Measurements from ENCODE around the gene RIC8A. TPM values are rescaled to one million over a fixed set of nuclear protein-coding genes. Genes with fewer than 3 reads are reported as not detected.

The RIC8A gene
- total and polyA plus RNA-seq, 4 donors: 12.5 to 49.6 (median 34.5) TPM

DNA sequence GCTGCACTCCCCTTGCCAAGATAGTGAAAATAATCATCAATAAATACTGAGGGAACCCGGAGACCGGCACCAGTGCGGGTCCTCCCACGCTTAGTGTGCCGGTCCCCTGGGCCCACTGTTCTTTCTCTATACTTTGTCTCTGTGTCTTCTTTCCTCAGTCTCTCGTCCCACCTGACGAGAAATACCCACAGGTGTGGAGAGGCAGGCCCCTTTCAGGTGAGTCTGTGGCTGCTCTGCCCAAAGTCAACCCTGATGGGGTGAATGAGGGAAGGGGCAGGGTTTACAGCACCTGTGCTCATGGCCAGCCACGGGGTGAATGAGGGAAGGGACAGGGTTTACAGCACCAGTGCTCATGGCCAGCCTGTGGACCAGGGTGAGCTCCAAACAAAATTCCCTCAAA, 5.0 kb upstream of the RIC8A start:
- no peak for DNase-seq (ENCODE audit: low spot score)
- peaks cover 5 to 28% (median 9%) of the 10 kb centered on the region in 4 donors for H3K36me3 ChIP-seq (ENCODE audit: control insufficient read depth in 4 of 4, insufficient read depth in 3 of 4, low read depth in 1 of 4, low read length in 3 of 4)
- WGBS: 85% methylated on average over 8 of the region's 8 CpGs

More for the DNA sequence above, 5.0 kb upstream of the RIC8A start:
- Histone ChIP-seq H3K27ac (ENCODE audit: low read depth in 1 of 2, low read length in 2 of 2) (no peak overlapping the region), H3K9ac (ENCODE audit: low read depth in 1 of 2, low read length in 2 of 2) (no peak overlapping the region), H3K4me1 (ENCODE audit: control insufficient read depth in 4 of 4, insufficient read depth in 4 of 4, low read length in 3 of 4) (peaks cover 3 to 18% (median 13%) of the 10 kb centered on the region in 4 donors), H3K27me3 (ENCODE audit: control insufficient read depth in 4 of 4, insufficient read depth in 4 of 4, low read length in 3 of 4) (no peaks in the 10 kb centered on the region), H3K4me3 (ENCODE audit: low read depth in 1 of 3, low read length in 3 of 3) (no peak overlapping the region), H3K9me3 (ENCODE audit: control insufficient read depth in 4 of 4, low read length in 3 of 4) (no peaks in the 10 kb centered on the region)
- no peak for TF ChIP-seq HNF4G (IDR thresholded peaks at IDR 0.05)
- TF ChIP-seq NR2F2 (IDR thresholded peaks at IDR 0.05): no peak
- no peak for TF ChIP-seq RXRA (IDR thresholded peaks at IDR 0.05)
- no peak for TF ChIP-seq JUND (IDR thresholded peaks at IDR 0.05)
- no peak for TF ChIP-seq FOXA2 (IDR thresholded peaks at IDR 0.05)
- TF ChIP-seq GABPA (IDR thresholded peaks at IDR 0.05 in 1 of 2, conservative IDR thresholded peaks at IDR 0.05 in 1 of 2): no peak
- no peak for TF ChIP-seq YY1 (IDR thresholded peaks at IDR 0.05)
- TF ChIP-seq, protein P1, sequence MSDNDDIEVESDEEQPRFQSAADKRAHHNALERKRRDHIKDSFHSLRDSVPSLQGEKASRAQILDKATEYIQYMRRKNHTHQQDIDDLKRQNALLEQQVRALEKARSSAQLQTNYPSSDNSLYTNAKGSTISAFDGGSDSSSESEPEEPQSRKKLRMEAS (IDR thresholded peaks at IDR 0.05): no peak
- no peak for TF ChIP-seq EGR1 (IDR thresholded peaks at IDR 0.05; ENCODE audit: low read depth in 2 of 2)
- TF ChIP-seq, protein P2, sequence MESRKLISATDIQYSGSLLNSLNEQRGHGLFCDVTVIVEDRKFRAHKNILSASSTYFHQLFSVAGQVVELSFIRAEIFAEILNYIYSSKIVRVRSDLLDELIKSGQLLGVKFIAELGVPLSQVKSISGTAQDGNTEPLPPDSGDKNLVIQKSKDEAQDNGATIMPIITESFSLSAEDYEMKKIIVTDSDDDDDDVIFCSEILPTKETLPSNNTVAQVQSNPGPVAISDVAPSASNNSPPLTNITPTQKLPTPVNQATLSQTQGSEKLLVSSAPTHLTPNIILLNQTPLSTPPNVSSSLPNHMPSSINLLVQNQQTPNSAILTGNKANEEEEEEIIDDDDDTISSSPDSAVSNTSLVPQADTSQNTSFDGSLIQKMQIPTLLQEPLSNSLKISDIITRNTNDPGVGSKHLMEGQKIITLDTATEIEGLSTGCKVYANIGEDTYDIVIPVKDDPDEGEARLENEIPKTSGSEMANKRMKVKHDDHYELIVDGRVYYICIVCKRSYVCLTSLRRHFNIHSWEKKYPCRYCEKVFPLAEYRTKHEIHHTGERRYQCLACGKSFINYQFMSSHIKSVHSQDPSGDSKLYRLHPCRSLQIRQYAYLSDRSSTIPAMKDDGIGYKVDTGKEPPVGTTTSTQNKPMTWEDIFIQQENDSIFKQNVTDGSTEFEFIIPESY (IDR thresholded peaks at IDR 0.05): no peak
- TF ChIP-seq, protein P3, sequence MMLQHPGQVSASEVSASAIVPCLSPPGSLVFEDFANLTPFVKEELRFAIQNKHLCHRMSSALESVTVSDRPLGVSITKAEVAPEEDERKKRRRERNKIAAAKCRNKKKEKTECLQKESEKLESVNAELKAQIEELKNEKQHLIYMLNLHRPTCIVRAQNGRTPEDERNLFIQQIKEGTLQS (IDR thresholded peaks at IDR 0.05): no peak
- no peak for TF ChIP-seq FOXA1 (IDR thresholded peaks at IDR 0.05)
- TF ChIP-seq, protein P4, sequence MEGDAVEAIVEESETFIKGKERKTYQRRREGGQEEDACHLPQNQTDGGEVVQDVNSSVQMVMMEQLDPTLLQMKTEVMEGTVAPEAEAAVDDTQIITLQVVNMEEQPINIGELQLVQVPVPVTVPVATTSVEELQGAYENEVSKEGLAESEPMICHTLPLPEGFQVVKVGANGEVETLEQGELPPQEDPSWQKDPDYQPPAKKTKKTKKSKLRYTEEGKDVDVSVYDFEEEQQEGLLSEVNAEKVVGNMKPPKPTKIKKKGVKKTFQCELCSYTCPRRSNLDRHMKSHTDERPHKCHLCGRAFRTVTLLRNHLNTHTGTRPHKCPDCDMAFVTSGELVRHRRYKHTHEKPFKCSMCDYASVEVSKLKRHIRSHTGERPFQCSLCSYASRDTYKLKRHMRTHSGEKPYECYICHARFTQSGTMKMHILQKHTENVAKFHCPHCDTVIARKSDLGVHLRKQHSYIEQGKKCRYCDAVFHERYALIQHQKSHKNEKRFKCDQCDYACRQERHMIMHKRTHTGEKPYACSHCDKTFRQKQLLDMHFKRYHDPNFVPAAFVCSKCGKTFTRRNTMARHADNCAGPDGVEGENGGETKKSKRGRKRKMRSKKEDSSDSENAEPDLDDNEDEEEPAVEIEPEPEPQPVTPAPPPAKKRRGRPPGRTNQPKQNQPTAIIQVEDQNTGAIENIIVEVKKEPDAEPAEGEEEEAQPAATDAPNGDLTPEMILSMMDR (IDR thresholded peaks at IDR 0.05; ENCODE audit: low read depth, low read length, missing input control): no peak
- TF ChIP-seq SP1 (IDR thresholded peaks at IDR 0.05): no peak
- no peak for TF ChIP-seq HNF4A (conservative IDR thresholded peaks at IDR 0.05)
- TF ChIP-seq RAD21 (IDR thresholded peaks at IDR 0.05): no peak
- TF ChIP-seq, protein P5, sequence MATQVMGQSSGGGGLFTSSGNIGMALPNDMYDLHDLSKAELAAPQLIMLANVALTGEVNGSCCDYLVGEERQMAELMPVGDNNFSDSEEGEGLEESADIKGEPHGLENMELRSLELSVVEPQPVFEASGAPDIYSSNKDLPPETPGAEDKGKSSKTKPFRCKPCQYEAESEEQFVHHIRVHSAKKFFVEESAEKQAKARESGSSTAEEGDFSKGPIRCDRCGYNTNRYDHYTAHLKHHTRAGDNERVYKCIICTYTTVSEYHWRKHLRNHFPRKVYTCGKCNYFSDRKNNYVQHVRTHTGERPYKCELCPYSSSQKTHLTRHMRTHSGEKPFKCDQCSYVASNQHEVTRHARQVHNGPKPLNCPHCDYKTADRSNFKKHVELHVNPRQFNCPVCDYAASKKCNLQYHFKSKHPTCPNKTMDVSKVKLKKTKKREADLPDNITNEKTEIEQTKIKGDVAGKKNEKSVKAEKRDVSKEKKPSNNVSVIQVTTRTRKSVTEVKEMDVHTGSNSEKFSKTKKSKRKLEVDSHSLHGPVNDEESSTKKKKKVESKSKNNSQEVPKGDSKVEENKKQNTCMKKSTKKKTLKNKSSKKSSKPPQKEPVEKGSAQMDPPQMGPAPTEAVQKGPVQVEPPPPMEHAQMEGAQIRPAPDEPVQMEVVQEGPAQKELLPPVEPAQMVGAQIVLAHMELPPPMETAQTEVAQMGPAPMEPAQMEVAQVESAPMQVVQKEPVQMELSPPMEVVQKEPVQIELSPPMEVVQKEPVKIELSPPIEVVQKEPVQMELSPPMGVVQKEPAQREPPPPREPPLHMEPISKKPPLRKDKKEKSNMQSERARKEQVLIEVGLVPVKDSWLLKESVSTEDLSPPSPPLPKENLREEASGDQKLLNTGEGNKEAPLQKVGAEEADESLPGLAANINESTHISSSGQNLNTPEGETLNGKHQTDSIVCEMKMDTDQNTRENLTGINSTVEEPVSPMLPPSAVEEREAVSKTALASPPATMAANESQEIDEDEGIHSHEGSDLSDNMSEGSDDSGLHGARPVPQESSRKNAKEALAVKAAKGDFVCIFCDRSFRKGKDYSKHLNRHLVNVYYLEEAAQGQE (IDR thresholded peaks at IDR 0.05): no peak

Data from liver (tissue), 9 donors.